Astrocyte (in vitro differentiated cells and primary cell): ENCODE data around the gene CCSER2. TPM values are rescaled to one million over a fixed set of nuclear protein-coding genes. Genes with fewer than 3 reads are reported as not detected.

Source experiments
- DNase-seq: peaks from one replicate; pipeline ENCODE4 v3.0.0-alpha.2; 2010; ENCODE audit warnings: low read depth
- FAIRE-seq: peaks from 2 replicates; lab custom pipeline; 2011; peaks lifted over from hg19 to GRCh38; lab: Jason Lieb, UNC
- H2AFZ ChIP-seq: 2 replicates; pipeline ENCODE4 v1.6.0; 2012; ENCODE audit warnings: low read depth, low read length, inconsistent platforms
- H3K27ac ChIP-seq: 2 replicates; pipeline ENCODE4 v1.5.1; 2011; ENCODE audit warnings: low read depth, low read length, inconsistent platforms
- H3K27me3 ChIP-seq: 2 replicates; pipeline ENCODE4 v1.6.0; 2011; ENCODE audit warnings: low read length, inconsistent platforms; ENCODE audit not compliant: insufficient read depth
- H3K36me3 ChIP-seq: 2 replicates; pipeline ENCODE4 v1.5.1; 2011; ENCODE audit warnings: low read length, inconsistent platforms; ENCODE audit not compliant: insufficient read depth
- H3K4me1 ChIP-seq: 2 replicates; pipeline ENCODE4 v1.5.1; 2011; ENCODE audit warnings: low read length, inconsistent platforms; ENCODE audit not compliant: insufficient read depth
- H3K4me2 ChIP-seq: 2 replicates; pipeline ENCODE4 v1.6.0; 2012; ENCODE audit warnings: low read length, inconsistent platforms
- H3K4me3 ChIP-seq: 2 replicates; pipeline ENCODE4 v1.5.1; 2011; ENCODE audit warnings: low read depth, mild to moderate bottlenecking, low read length, inconsistent platforms; ENCODE audit not compliant: insufficient read depth
- H3K79me2 ChIP-seq: 2 replicates; pipeline ENCODE4 v1.6.0; 2012; ENCODE audit warnings: mild to moderate bottlenecking, low read length, inconsistent platforms; ENCODE audit not compliant: insufficient read depth
- H3K9ac ChIP-seq: 2 replicates; pipeline ENCODE4 v1.6.0; 2012; ENCODE audit warnings: mild to moderate bottlenecking, low read length, inconsistent platforms
- H3K9me3 ChIP-seq: 2 replicates; pipeline ENCODE4 v1.5.1; 2012; ENCODE audit warnings: low read depth, mild to moderate bottlenecking, low read length, inconsistent platforms; ENCODE audit not compliant: insufficient read depth
- H4K20me1 ChIP-seq: 2 replicates; pipeline ENCODE4 v1.6.0; 2012; ENCODE audit warnings: low read length, inconsistent platforms; ENCODE audit not compliant: insufficient read depth
- H3K27ac Mint-ChIP-seq: one replicate; pipeline ENCODE4 v1.8.0; 2021; ENCODE audit warnings: mild to moderate bottlenecking, mixed read lengths; ENCODE audit not compliant: unreplicated experiment
- H3K27me3 Mint-ChIP-seq: one replicate; pipeline ENCODE4 v1.8.0; 2021; ENCODE audit warnings: low read depth, mixed read lengths; ENCODE audit not compliant: unreplicated experiment
- H3K36me3 Mint-ChIP-seq: one replicate; pipeline ENCODE4 v1.8.0; 2021; ENCODE audit warnings: low read depth, mixed read lengths; ENCODE audit not compliant: unreplicated experiment
- H3K4me1 Mint-ChIP-seq: one replicate; pipeline ENCODE4 v1.8.0; 2021; ENCODE audit warnings: low read depth, mixed read lengths; ENCODE audit not compliant: unreplicated experiment
- H3K4me3 Mint-ChIP-seq: one replicate; pipeline ENCODE4 v1.8.0; 2021; ENCODE audit warnings: mild to moderate bottlenecking, moderate library complexity, mixed read lengths; ENCODE audit not compliant: unreplicated experiment
- H3K9me3 Mint-ChIP-seq: one replicate; pipeline ENCODE4 v1.8.0; 2021; ENCODE audit warnings: mild to moderate bottlenecking, mixed read lengths; ENCODE audit not compliant: unreplicated experiment
- EZH2 ChIP-seq: IDR thresholded peaks from 2 replicates; pipeline ENCODE4 v1.6.1; 2012; ENCODE audit warnings: mild to moderate bottlenecking, low read length, inconsistent platforms; ENCODE audit not compliant: insufficient read depth
- total RNA-seq: library from RNA; stranded (reverse); gene quantifications from 2 replicates; pipeline ENCODE4 v1.2.1, GENCODE V29; 2021
- TF ChIP-seq, protein P1 (sequence below): IDR thresholded peaks from 2 replicates; pipeline ENCODE4 v1.5.1; 2011; ENCODE audit warnings: low read depth, mild to moderate bottlenecking, inconsistent platforms, low read length, moderate library complexity; ENCODE audit not compliant: insufficient read depth

The CCSER2 gene
- total RNA-seq, 1 donor from 2014 or later = 100 TPM

DNA sequence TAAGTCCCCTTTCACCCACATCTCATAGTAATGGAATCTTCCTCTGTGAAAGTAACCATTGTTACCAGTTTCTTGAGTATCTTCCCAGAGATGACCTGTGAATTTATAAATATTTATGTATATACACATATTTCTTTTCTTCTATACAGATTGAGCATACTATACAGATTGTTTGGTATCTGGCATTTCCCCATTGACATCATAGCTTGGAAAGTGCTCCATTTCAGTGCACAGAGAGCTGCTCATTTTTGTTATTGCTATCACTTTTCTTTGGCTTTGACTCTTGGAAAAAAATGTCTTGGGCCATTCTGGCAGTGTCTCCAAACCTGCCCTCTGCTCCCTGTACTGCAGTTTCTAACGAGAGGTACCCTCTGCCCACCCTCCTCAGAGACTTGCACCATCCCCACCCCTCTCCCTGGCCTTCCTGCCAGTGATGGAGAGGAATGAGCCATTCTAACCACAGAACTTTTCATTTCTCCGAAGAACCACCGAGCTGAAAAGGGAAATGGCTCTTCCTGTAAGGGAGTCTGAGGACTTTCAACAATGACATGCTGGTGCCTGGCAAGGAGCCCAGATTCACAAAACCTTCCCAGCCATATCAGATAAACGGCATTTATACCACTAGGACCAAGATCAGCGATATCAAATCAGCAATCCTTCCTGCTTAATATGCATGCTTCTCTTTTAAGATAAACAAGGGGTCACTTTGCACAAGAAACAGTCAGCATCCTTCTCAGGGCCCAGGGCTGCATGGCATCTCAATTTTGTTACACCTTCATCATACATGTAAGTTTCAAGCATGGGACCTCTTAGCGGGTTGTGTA lies 19.7 kb upstream of the CCSER2 start:
- Histone ChIP-seq H3K4me3 (no peak overlapping the region), H3K9me3 (no peaks in the 10 kb centered on the region), H3K9ac (peak overlapping the region; percentile 4), H3K4me1 (peaks cover 23% of the 10 kb centered on the region), H3K27ac (peak overlapping the region; percentile 45), H3K79me2 (no peaks in the 10 kb centered on the region), H3K27me3 (no peaks in the 10 kb centered on the region), H3K4me2 (peak overlapping the region; percentile 68), H4K20me1 (no peaks in the 10 kb centered on the region), H2AFZ (peak overlapping the region; percentile 6), H3K36me3 (no peaks in the 10 kb centered on the region)
- H3K36me3 Mint-ChIP-seq = peaks cover under 1% of the 10 kb centered on the region
- H3K4me1 Mint-ChIP-seq = peaks cover 20% of the 10 kb centered on the region
- peaks cover 2% of the 10 kb centered on the region for H3K27me3 Mint-ChIP-seq
- peak overlapping the region; percentile 60 for H3K27ac Mint-ChIP-seq
- H3K9me3 Mint-ChIP-seq = peaks cover 8% of the 10 kb centered on the region
- TF ChIP-seq, protein P1, sequence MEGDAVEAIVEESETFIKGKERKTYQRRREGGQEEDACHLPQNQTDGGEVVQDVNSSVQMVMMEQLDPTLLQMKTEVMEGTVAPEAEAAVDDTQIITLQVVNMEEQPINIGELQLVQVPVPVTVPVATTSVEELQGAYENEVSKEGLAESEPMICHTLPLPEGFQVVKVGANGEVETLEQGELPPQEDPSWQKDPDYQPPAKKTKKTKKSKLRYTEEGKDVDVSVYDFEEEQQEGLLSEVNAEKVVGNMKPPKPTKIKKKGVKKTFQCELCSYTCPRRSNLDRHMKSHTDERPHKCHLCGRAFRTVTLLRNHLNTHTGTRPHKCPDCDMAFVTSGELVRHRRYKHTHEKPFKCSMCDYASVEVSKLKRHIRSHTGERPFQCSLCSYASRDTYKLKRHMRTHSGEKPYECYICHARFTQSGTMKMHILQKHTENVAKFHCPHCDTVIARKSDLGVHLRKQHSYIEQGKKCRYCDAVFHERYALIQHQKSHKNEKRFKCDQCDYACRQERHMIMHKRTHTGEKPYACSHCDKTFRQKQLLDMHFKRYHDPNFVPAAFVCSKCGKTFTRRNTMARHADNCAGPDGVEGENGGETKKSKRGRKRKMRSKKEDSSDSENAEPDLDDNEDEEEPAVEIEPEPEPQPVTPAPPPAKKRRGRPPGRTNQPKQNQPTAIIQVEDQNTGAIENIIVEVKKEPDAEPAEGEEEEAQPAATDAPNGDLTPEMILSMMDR = no peak
- no peak for TF ChIP-seq EZH2
- no peak overlapping the region for H3K4me3 Mint-ChIP-seq
- DNase-seq (peak; percentile 88), FAIRE-seq (no peak)

DNA sequence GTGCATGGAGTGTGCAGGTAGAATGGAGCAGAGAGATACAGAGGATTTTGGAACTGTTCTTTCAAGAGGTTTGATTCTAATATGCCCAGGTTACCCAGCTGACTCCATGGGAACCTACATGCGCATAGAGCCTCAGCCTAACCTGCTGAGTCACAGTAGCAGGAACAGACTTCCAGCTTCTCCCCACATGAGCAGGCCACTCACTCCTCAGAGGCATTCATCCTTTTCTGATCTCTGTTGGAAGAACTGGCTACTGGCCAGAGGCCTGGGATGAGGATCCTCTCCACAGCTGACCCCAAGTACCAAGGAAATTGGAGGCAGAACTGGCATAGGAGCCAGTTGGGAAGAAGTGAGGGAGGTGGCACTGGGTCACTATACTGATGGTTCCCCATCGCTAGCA lies 17.9 kb upstream of the CCSER2 start:
- Mint-ChIP-seq H3K27me3 (no peaks in the 10 kb centered on the region), H3K4me3 (no peak overlapping the region), H3K27ac (no peak overlapping the region), H3K9me3 (peaks cover 13% of the 10 kb centered on the region), H3K4me1 (peaks cover 31% of the 10 kb centered on the region), H3K36me3 (peaks cover 3% of the 10 kb centered on the region)
- FAIRE-seq (no peak), DNase-seq (peak; percentile 72)
- TF ChIP-seq, protein P1 = no peak
- no peak for TF ChIP-seq EZH2
- H3K27ac ChIP-seq = no peak overlapping the region
- peaks cover 31% of the 10 kb centered on the region for H3K4me1 ChIP-seq
- H3K79me2 ChIP-seq = no peaks in the 10 kb centered on the region
- no peaks in the 10 kb centered on the region for H4K20me1 ChIP-seq
- no peaks in the 10 kb centered on the region for H3K36me3 ChIP-seq
- no peak overlapping the region for H3K9ac ChIP-seq
- H3K4me3 ChIP-seq = no peak overlapping the region
- H3K27me3 ChIP-seq = no peaks in the 10 kb centered on the region
- no peaks in the 10 kb centered on the region for H3K9me3 ChIP-seq
- no peak overlapping the region for H3K4me2 ChIP-seq
- H2AFZ ChIP-seq = no peak overlapping the region

DNA sequence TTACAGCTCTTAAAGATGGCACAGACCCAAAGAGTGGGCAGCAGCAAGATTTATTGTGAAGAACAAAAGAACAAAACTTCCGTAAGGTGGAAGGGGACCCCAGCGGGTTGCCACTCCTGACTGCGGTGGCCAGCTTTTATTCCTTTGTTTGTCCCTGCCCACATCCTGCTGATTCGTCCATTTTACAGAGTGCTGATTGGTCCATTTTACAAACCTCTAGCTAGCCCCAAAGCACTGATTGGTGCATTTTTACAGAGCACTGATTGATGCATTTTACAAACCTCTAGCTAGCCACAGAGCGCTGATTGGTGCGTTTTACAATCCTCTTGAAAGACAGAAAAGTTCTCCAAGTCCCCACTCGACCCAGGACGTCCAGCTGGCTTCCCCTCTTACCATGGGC lies 16.8 kb upstream of the CCSER2 start:
- Histone ChIP-seq H3K9me3 (no peaks in the 10 kb centered on the region), H4K20me1 (no peaks in the 10 kb centered on the region), H2AFZ (no peak overlapping the region), H3K4me3 (no peak overlapping the region), H3K27me3 (no peaks in the 10 kb centered on the region), H3K36me3 (no peaks in the 10 kb centered on the region), H3K9ac (no peak overlapping the region), H3K4me2 (no peak overlapping the region), H3K27ac (no peak overlapping the region), H3K4me1 (peaks cover 31% of the 10 kb centered on the region), H3K79me2 (no peaks in the 10 kb centered on the region)
- no peak overlapping the region for H3K4me3 Mint-ChIP-seq
- TF ChIP-seq, protein P1 = no peak
- no peak for TF ChIP-seq EZH2
- peaks cover 13% of the 10 kb centered on the region for H3K9me3 Mint-ChIP-seq
- FAIRE-seq (no peak), DNase-seq (no peak)
- H3K4me1 Mint-ChIP-seq = peaks cover 31% of the 10 kb centered on the region
- no peak overlapping the region for H3K27ac Mint-ChIP-seq
- H3K27me3 Mint-ChIP-seq = no peaks in the 10 kb centered on the region
- peaks cover 3% of the 10 kb centered on the region for H3K36me3 Mint-ChIP-seq
